Large intestine (tissue), 12 donors: ENCODE measurements around the gene ABCC5. TPM values are rescaled to one million over a fixed set of nuclear protein-coding genes. Genes with fewer than 3 reads are reported as not detected.

Source experiments
- DNase-seq, 2 donors: peaks; one replicate each; pipeline versions ENCODE4 v3.0.0 to v3.0.0-alpha.2; 2013
- H3K27ac ChIP-seq: one replicate; pipeline ENCODE4 v1.5.1; 2013; ENCODE audit warnings: low read length
- H3K27me3 ChIP-seq: 2 replicates; pipeline ENCODE4 v1.6.1; 2013; ENCODE audit warnings: low read length; ENCODE audit not compliant: control insufficient read depth, insufficient read depth
- H3K36me3 ChIP-seq: 2 replicates; pipeline ENCODE4 v1.6.1; 2013; ENCODE audit warnings: low read length; ENCODE audit not compliant: control insufficient read depth, insufficient read depth
- H3K4me1 ChIP-seq: one replicate; pipeline ENCODE4 v1.6.1; 2013; ENCODE audit warnings: low read length; ENCODE audit not compliant: control insufficient read depth, insufficient read depth
- H3K4me3 ChIP-seq: one replicate; pipeline ENCODE4 v1.5.1; 2013; ENCODE audit warnings: low read length
- H3K9me3 ChIP-seq: one replicate; pipeline ENCODE4 v1.6.1; 2013; ENCODE audit warnings: mild to moderate bottlenecking, low read depth, low read length, moderate library complexity; ENCODE audit not compliant: control insufficient read depth
- WGBS: methylation state at CpG from one replicate; pipeline ENCODE4 v1.1.5; 2013; ENCODE audit warnings: low lambda C conversion rate; ENCODE audit not compliant: insufficient coverage; 5-methylcytosine and 5-hydroxymethylcytosine counted together
- long read RNA-seq, 11 donors: transcript quantifications; one replicate each; lab custom pipeline, GENCODE V29; 2026
- polyA plus RNA-seq: library from polyadenylated mRNA; unstranded; fragments of 120-200 nt; gene quantifications from one replicate; pipeline ENCODE4 v1.2.1, GENCODE V29; 2013

The ABCC5 gene
- polyA plus RNA-seq, result 23.3 TPM
- long read RNA-seq, donor 1, full-length matches to known transcripts, result 3 of 3 reads
- long read RNA-seq, donor 1, partial matches to known transcripts, result 0 of 3 reads
- long read RNA-seq, donor 1, other reads (novel, unspliced or antisense), result 0 of 3 reads
- long read RNA-seq, donor 2, full-length matches to known transcripts, result 4 of 10 reads
- long read RNA-seq, donor 2, partial matches to known transcripts, result 6 of 10 reads
- long read RNA-seq, donor 2, other reads (novel, unspliced or antisense), result 0 of 10 reads
- long read RNA-seq, donor 3, result 0 reads
- long read RNA-seq, donor 4, full-length matches to known transcripts, result 1 of 1 reads
- long read RNA-seq, donor 4, partial matches to known transcripts, result 0 of 1 reads
- long read RNA-seq, donor 4, other reads (novel, unspliced or antisense), result 0 of 1 reads
- long read RNA-seq, donor 5, full-length matches to known transcripts, result 6 of 6 reads
- long read RNA-seq, donor 5, partial matches to known transcripts, result 0 of 6 reads
- long read RNA-seq, donor 5, other reads (novel, unspliced or antisense), result 0 of 6 reads
- long read RNA-seq, donor 6, full-length matches to known transcripts, result 4 of 4 reads
- long read RNA-seq, donor 6, partial matches to known transcripts, result 0 of 4 reads
- long read RNA-seq, donor 6, other reads (novel, unspliced or antisense), result 0 of 4 reads
- long read RNA-seq, donor 7, full-length matches to known transcripts, result 1 of 1 reads
- long read RNA-seq, donor 7, partial matches to known transcripts, result 0 of 1 reads
- long read RNA-seq, donor 7, other reads (novel, unspliced or antisense), result 0 of 1 reads
- long read RNA-seq, donor 8, full-length matches to known transcripts, result 1 of 1 reads
- long read RNA-seq, donor 8, partial matches to known transcripts, result 0 of 1 reads
- long read RNA-seq, donor 8, other reads (novel, unspliced or antisense), result 0 of 1 reads
- long read RNA-seq, donor 9, full-length matches to known transcripts, result 5 of 5 reads
- long read RNA-seq, donor 9, partial matches to known transcripts, result 0 of 5 reads
- long read RNA-seq, donor 9, other reads (novel, unspliced or antisense), result 0 of 5 reads
- long read RNA-seq, donor 10, full-length matches to known transcripts, result 7 of 7 reads
- long read RNA-seq, donor 10, partial matches to known transcripts, result 0 of 7 reads
- long read RNA-seq, donor 10, other reads (novel, unspliced or antisense), result 0 of 7 reads
- long read RNA-seq, donor 11, full-length matches to known transcripts, result 6 of 6 reads
- long read RNA-seq, donor 11, partial matches to known transcripts, result 0 of 6 reads
- long read RNA-seq, donor 11, other reads (novel, unspliced or antisense), result 0 of 6 reads

GRCh38 chr3:184017672-184018423, at the start of gene ABCC5:
TSS of gene ABCC5 (minus strand) at chr3:184017884. CDS start at chr3:184014392, 3,492 bp downstream.
- Histone ChIP-seq H3K27me3 (peaks cover 2% of the 10 kb centered on the region), H3K27ac (peak within 1 kb of the TSS; percentile 26), H3K9me3 (no peaks in the 10 kb centered on the region), H3K4me1 (peaks cover 3% of the 10 kb centered on the region), H3K36me3 (no peaks in the 10 kb centered on the region), H3K4me3 (peak within 1 kb of the TSS; percentile 78)
- no CpG with 5 or more reads among the region's 55 CpGs for WGBS
- peak; percentile 90 to 92 for DNase-seq

GRCh38 chr3:184066211-184066610, 48.5 kb upstream of the ABCC5 start:
- H3K9me3 ChIP-seq, result no peaks in the 10 kb centered on the region
- H3K27me3 ChIP-seq, result no peaks in the 10 kb centered on the region
- no peaks in the 10 kb centered on the region for H3K4me1 ChIP-seq
- no peak for DNase-seq
- H3K4me3 ChIP-seq, result no peak overlapping the region
- no peak overlapping the region for H3K27ac ChIP-seq
- no CpG with 5 or more reads among the region's 2 CpGs for WGBS
- no peaks in the 10 kb centered on the region for H3K36me3 ChIP-seq

DNA sequence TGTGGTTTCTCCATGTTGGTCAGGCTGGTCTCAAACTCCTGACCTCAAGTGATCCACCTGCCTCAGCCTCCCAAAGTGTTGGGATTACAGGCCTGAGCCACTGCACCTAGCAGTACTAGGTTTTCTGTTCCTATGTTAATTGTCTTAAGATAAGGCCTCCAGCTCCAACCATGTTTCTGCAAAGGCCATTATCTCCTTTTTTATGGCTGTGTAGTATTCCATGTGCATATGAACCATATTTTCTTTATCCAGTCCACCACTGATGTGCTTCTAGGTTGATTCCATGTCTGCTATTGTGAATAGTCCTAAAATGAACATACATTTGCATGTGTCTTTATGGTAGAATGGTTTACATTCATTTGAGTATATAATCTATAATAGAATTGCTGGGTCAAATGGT, 45.0 kb upstream of the ABCC5 start:
- Histone ChIP-seq H3K4me1 (no peaks in the 10 kb centered on the region), H3K27ac (no peak overlapping the region), H3K36me3 (no peaks in the 10 kb centered on the region), H3K27me3 (no peaks in the 10 kb centered on the region), H3K9me3 (no peaks in the 10 kb centered on the region), H3K4me3 (no peak overlapping the region)
- no peak for DNase-seq

- Histone ChIP-seq H3K27ac (no peak overlapping the region), H3K9me3 (no peaks in the 10 kb centered on the region), H3K27me3 (no peaks in the 10 kb centered on the region), H3K4me3 (no peak overlapping the region), H3K36me3 (no peaks in the 10 kb centered on the region), H3K4me1 (no peaks in the 10 kb centered on the region)
- WGBS, result 80% methylated on average over 1 of the region's 7 CpGs
- DNase-seq, result no peak
These were observed 41.7 kb upstream of the ABCC5 start for GRCh38 chr3:184059424-184059823.

GRCh38 chr3:184058029-184058428, 40.3 kb upstream of the ABCC5 start:
- Histone ChIP-seq H3K4me3 (no peak overlapping the region), H3K27ac (no peak overlapping the region), H3K9me3 (no peaks in the 10 kb centered on the region), H3K27me3 (no peaks in the 10 kb centered on the region), H3K36me3 (no peaks in the 10 kb centered on the region), H3K4me1 (no peaks in the 10 kb centered on the region)
- no CpG with 5 or more reads among the region's 9 CpGs for WGBS
- no peak for DNase-seq

DNA sequence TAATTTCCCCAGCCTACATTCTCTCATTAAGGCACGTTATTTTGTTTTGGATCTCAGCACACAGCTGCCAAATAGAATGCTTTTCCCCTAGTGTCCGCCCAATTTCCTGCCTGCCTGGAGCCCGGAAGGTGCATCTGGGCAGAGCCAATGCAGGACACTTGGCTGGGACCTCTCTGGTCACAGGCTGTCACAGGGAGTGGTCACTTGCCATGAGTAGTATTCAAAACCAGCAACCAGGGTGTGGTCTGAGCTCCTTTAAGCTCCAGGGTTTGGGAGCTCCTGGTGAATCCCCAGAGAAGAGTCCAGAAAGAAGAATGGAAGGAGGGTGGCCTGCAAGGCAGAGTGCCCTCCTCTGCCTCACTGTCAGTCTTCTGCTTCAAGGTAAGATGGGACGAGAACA, 35.1 kb upstream of the ABCC5 start, which contains the start of gene HTR3C:
Gene HTR3C, plus strand, starts transcription at position 281 of the 400 bp plus-strand sequence. Its CDS starts 34 bp downstream, at position 315.
- Histone ChIP-seq H3K27ac (no peak within 1 kb of the TSS), H3K4me1 (no peaks in the 10 kb centered on the region), H3K9me3 (no peaks in the 10 kb centered on the region), H3K27me3 (peaks cover 2% of the 10 kb centered on the region), H3K36me3 (no peaks in the 10 kb centered on the region), H3K4me3 (no peak within 1 kb of the TSS)
- WGBS, result no CpG with 5 or more reads among the region's 4 CpGs
- DNase-seq, result no peak

DNA sequence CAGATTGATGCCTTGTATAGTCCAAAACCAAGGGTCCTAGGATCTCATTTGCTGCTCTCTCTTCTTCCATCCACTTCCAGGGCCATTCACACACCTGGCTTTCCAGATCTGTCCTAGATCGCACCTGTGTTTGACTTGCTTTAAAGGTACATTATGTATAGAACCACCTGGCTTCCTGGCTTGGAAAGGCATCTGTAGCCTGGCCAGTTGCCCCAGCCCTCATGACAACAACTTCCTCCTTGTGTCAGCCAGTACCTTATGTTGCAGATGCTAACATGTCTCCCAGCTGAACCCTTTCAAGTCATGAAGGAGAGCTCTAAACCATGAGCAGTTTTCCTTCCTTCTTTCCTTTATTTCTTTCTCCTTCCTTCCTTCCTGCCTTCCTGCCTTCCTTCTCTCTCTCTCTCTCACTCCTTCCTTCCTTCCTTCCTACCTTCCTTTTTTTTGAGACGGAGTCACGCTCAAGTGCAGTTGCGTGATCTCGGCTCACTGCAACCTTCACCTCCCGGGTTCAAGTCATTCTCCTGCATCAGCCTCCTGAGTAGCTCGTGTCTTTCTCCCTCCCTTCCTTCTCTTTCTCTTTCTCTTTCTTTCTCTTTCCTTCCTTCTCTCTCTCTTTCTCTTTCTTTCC, 32.6 kb upstream of the ABCC5 start:
- 93% methylated on average over 6 of the region's 7 CpGs for WGBS
- DNase-seq, result no peak

GRCh38 chr3:184045995-184046394, 28.3 kb upstream of the ABCC5 start:
- WGBS, result no CpG with 5 or more reads among the region's 5 CpGs

More for the DNA sequence above, 32.6 kb upstream of the ABCC5 start:
- Histone ChIP-seq H3K4me3 (no peak overlapping the region), H3K9me3 (no peaks in the 10 kb centered on the region), H3K27ac (no peak overlapping the region), H3K4me1 (no peaks in the 10 kb centered on the region), H3K27me3 (peaks cover 2% of the 10 kb centered on the region), H3K36me3 (no peaks in the 10 kb centered on the region)

GRCh38 chr3:184042617-184043016, 24.9 kb upstream of the ABCC5 start:
- H3K4me3 ChIP-seq, result no peak overlapping the region
- DNase-seq, result no peak
- no peak overlapping the region for H3K27ac ChIP-seq
- WGBS, result no CpG with 5 or more reads among the region's 1 CpG
- no peaks in the 10 kb centered on the region for H3K9me3 ChIP-seq
- H3K27me3 ChIP-seq, result no peaks in the 10 kb centered on the region
- H3K36me3 ChIP-seq, result no peaks in the 10 kb centered on the region
- no peaks in the 10 kb centered on the region for H3K4me1 ChIP-seq

More at GRCh38 chr3:184045995-184046394, 28.3 kb upstream of the ABCC5 start:
- H3K4me1 ChIP-seq, result no peaks in the 10 kb centered on the region
- no peaks in the 10 kb centered on the region for H3K9me3 ChIP-seq
- no peak for DNase-seq
- no peak overlapping the region for H3K4me3 ChIP-seq
- no peaks in the 10 kb centered on the region for H3K36me3 ChIP-seq
- no peaks in the 10 kb centered on the region for H3K27me3 ChIP-seq
- H3K27ac ChIP-seq, result no peak overlapping the region
